HG03060 (cell line): ENCODE data around the gene MYO7B.
"Not testable (repeated sequence)": the region's sequence is repeated elsewhere in the genome, so short reads cannot be mapped to it uniquely, and the experiment has no call there.

Experiments used
- ATAC-seq: cut with Tn5 transposase; IDR thresholded peaks from one replicate; pipeline ENCODE4 v1.9.1; 2021; ENCODE audit warnings: low read depth, moderate number of reproducible peaks; ENCODE audit not compliant: unreplicated experiment

MYO7B gene

DNA sequence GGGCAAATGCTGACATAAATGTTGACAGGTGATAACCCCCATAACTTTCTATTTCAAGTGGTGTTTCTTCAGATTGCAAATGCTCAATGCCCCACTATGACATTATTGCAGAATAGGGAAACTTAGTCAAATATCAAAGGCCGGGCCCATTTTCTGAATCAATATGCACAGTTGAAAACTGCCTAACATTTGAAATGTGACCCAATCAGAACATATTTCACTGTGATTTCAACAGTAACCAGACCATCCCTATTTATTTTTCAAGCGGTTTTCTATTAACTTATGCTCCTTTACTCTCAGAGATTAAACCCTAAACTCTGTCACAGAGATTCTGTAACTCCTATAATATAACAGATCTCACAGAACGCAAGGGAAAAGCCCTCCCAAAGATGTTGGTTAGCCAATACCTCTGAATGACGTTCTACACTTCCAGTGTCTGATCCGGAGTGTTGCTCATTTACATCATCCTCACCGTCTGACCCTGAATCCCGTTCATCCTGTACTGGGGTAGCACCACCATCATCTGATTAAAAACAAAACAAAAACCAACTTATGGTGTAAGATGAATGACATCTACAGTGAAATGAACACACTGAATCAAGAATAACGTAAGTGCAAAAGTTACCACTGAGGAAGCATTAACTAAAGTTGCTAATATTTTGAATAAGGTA, 12.1 kb upstream of the MYO7B start:
- no peak for ATAC-seq

DNA sequence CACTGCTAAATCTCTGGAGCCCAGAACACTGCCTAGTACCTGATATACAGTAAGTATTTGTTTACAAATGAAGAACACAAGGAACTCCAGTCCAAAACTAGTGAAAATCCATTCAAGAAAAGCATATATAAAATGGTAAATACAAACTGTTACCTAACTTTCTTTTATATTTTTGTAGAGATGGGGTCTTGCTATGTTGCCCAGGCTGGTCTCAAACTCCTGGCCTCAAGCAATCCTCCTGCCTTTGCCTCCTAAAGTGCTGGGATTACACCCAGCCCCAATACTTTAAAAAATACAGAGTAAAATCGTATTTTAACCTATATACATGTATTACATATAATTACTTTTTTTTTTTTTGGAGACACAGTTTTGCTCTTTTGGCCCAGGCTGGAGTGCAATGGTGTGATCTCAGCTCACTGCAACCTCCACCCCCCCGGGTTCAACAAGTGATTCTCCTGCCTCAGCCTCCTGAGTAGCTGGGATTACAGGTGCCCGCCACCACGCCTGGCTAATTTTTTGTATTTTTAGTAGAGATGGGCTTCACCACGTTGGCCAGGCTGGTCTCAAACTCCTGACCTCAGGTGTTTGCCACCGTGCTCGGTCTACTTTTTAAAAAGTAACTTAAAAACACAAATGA, 11.2 kb upstream of the MYO7B start:
- ATAC-seq: not testable (repeated sequence)

DNA sequence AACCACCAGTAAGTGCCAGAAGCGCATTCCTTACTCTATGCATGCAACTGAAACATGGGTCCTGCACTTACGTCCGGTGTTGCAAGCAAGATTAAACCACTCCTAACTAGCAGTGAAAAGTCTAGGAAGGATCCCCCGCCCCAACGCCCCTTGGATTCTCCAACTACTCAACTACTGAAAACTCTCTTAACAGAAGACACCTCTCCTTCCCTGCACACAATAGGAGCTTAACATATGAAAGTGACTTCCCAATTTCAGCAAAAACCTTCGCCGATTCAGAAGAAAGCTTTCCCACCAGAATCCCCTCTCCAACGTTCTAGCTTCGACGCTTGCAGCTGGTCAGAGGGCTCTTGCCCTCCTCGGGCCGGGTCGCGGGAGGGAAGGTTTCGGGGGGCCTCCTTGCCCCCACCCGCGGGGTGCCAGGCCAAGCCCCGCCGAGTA, 9.8 kb upstream of the MYO7B start:
- ATAC-seq: no peak

DNA sequence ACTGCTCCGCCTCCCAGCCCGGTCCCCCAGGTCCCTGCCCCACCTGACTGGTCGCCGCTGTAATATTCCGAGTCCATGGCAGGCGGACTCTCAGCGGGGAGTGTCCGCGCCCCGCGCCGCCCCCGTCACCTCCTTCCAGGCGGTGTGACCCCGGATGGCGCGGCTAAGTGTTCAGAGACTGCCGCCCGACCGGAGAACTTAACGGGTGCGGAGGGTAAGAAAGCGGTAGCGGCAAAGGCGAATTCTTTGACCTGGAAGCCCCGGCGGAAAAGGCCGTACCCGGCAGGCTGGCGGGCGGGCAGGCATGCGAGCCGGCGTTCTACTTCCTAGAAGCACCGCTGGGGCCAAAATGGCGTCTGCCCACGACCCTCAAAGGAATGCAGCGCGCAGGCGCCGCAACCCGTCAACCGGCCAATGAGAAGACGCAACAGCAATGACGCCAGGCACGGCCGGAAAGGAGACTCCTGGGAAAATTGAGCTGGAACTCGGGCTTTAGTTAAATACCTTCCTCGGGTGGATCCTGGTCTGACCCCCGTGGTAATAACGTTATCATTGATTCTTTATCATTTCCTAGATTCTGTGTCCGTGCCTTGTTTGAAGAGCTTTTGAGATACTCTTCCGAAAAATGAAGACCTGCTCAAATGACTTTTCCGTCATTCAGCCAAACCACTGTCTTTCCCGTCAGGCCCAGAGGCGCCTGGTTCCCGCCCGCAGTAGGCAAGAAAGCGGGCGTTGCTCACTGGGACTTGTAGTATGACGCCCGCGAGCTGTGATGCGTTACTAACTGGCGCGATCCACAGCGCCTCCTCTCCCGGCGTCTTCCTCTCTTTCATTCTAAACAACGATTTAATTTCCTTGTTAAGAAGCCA, 9.1 kb upstream of the MYO7B start, which contains the start of gene IWS1:
Gene IWS1, minus strand, starts transcription at position 358 of the 869 bp plus-strand sequence. Its CDS starts 281 bp downstream, at position 77.
- peak; percentile 61 for ATAC-seq

DNA sequence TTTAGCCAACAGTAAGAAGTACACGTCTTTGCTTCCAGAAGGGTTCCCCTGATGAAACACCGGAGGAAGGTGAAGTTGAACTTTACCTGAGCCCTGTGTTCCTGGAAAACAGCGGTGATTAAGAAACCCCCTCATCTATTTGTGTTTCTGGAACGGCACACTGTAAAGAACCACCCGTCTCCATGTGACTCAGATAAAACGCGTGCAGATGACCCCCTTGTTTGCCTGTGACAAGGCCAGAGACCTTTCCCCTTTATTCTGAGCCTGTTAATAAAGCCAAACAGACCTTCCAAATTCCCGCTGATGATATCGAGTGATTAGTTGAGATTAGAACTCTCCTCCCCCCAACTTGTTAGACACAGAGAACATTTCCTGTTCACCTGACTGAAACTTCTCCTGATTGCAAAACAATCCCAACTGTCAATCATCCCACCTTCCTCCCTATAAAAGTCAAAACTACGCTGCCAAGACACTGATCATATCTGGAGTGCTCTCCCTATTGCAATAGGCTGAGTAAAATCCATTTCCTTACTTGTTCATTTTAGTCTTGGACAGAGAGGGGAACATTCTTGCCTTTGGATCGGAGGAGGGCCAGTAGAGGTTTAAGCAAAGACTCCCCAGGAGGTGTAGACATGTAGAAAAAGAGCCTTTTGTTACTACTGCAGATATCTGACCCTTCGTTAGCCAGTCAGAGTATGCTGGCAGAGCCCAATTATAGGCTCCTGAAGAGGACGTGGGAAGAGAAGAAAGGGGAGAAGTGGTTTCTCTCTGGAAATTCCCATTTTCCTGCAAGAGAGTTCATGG, 8.3 kb upstream of the MYO7B start:
- no peak for ATAC-seq

DNA sequence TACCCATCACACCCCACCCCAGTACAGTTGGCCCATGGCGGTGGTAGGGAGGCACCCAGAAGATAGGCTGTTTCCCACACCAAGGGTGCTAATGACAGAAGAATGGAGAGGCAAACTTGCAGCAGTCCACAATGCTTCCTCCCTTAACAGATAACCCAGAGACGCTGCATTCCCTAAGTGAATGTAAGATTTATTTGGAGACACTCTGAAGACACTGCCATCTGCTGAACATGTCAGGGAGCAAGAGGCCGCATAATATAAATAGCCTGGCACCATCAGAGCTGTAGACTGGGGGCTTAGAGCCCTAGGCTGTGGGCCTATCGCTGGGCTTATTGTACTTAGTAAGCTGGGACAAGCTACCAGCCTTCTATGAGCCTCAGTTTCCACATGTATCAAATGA, 7.0 kb upstream of the MYO7B start:
- no peak for ATAC-seq

DNA sequence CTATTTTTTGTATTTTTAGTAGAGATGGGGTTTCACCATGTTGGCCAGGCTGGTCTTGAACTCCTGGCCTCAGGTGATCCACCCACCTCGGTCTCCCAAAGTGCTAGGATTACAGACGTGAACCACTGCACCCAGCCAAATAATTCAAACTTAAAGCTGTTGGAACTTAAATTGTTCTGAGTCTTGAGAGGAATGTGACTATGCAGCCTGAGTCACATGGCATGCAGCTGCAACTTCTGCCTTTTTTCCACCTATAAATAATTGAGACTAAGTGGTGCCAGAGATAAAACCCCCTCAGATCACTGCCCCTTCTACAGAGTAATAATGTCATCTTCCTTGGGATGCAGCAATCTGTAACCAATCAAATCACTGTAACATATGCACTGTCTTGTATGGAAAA, 6.1 kb upstream of the MYO7B start:
- ATAC-seq: not testable (repeated sequence)

DNA sequence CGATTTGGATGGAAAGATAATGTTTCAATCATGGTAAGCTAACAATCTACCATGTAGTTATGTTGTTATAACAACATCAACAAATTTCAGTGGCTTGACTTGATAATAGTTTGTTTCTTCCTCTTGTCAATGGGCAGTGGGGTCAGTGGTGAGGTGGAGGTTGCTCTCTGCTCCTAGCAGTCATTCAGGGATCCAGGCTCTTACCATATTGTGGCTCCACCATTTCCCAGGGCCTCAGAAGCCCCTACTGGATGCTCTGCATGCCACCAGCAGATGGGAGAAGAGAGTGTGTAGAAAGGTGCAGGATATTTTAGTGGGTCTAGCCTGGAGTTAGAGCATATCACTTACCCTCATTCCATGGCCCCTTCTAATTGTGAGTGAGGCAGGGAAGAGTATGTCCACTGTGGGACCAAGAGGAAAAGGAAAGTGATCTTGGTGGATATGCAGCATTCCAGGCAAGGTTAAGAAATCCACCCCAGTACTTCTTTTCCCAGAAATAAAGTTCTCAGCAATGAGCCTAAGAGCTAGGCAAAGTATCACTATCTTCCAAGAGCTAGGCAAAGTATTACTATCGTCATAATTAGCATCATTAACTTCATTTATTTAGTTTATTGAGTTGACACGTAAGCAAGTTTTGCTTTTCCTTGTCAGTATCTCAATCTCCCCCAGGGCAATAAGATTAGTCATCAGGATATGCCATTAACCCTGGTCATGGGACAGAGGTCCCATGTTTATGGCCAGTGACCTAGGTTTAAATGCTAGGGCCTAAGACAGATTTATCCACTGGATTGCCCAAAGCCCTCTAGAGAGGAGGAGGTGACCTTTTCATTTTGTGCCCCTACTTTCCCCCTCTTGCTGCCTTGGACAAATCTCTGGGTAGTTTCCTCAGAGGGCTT, 5.0 kb upstream of the MYO7B start:
- ATAC-seq: no peak

DNA sequence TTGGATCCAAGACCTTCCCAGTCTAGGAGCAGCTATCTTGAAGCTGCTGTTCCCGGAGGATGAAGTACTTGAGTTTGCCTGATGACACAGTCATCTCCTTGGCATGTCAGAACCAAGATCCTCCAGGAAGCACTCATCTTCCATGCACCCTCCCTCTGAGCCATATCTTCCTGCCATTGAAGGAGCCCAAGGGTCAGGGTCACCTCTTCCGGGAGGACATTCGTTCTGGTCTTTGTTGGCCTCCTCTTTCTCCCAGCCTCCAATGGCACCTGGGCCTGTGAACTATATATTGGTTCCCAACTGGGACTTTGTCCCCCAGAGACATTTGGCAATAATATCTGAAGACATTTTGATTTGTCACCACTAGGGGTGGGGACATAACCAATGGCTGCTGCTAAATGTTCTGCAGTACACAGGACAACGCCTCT, 4.2 kb upstream of the MYO7B start:
- no peak for ATAC-seq

DNA sequence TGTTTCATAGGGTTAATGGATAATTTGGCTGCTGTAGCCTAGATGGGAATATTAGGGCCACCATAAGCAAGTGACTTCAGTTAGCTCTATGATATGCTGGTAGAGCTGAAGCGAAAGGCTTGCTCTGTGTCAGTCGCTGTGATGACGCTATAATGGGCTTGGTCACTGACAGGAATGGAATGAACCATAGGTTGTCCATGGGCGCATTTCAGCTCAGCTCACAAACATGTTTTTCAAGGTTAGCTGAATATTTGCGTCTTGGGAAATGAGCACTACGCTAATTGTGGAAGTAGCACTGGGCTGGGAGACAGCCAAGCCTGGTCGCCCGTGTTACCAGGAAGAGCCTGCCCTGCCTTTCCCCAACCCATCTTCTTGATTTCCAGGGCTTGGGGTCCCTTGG, 3.2 kb upstream of the MYO7B start:
- no peak for ATAC-seq

DNA sequence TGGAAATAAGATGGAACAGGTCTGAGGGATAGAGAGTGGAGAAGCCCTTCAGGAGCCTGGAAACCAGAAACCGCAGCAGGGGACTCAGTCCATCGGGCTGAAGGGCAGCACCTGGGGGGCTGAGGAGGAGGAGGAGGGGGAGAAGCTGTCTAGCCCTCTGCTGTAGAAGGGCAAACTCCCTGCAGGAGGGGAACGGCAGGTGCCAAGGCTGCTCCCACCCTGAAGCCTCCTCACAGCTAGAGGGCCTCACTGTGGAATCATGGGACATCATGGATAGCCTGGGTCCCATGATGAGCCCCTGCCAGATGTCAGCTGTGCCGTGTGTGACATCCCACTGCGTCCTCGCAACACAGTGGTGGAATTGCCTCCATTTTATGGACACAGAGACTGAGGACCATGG, 435 bp downstream of the MYO7B start:
- ATAC-seq: no peak

DNA sequence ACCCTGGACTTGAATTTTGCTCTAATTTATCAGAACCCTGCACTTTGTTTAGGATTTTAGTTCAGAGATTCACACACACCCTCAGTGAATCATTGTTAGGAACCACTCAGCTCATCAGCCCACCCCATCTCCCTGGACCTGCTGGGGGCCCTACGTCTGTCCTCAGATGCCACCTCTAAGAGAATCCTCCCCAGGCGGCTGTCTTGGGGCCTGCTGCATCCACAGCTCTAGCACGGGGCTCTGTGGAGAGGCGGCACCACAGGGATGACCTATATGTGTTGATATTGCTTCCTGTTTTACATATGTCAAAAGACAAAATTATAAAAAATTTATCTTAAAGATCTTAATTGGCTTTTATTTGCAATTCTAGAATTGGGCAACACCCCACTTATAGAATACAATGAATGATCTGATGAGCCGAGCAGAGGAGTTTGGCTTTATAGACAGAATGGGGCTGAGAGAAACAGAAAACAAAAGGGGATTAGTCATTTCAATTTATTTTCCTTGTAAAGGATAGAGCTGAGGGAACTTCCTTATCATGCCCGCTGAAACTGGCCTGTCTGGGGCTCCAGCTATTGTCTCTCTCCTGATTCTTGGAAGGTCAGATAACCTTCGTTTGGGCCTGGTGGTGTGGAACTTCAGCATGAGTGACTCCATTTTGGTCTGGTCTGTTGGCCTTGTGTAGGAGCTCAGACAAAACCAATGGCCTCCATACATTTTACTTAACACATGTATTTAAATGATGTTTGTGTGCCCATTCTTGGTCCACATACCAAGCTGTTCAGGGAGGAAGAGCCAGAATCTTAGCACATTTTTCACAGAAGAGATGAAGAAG, 1.4 kb downstream of the MYO7B start:
- ATAC-seq: no peak

DNA sequence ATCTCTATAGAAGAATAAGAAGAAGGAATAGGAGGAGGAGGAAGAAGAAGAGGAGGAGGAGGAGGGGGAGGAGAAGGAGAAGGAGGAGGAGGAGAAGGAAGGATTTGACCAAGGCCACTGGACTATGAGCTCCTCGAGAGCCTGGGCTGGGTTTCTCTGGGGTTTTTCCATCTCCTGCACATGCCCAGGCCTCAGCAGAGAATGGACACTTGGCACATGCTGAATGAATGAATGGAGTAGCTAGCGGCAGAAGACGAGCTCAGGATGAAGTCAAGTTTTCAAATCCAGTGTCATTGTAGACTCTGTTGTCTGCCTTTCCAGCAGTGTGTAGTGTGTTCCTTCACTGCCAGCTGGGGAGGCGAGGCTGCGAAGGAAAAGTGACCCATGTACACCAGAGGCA, 2.2 kb downstream of the MYO7B start:
- ATAC-seq: no peak

DNA sequence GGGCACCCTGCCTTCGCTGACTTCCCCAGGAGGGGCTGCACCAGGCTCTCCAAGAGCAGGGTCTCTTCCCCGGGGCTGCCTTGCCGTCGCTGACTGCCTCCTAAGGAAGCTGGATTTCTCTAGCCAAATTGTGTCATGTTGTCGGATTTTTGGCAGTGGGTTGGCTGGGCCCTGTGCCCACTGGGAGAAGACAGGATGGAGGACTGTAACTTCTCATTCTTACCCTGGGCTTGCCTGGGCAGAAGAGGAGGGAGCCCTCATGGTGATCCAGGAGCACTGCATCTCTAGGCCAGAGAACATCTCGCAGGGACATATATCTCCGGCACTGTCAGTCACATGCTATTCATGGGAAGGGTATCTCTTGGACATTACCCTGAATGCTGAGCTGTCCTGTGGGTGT, 6.3 kb downstream of the MYO7B start:
- no peak for ATAC-seq

DNA sequence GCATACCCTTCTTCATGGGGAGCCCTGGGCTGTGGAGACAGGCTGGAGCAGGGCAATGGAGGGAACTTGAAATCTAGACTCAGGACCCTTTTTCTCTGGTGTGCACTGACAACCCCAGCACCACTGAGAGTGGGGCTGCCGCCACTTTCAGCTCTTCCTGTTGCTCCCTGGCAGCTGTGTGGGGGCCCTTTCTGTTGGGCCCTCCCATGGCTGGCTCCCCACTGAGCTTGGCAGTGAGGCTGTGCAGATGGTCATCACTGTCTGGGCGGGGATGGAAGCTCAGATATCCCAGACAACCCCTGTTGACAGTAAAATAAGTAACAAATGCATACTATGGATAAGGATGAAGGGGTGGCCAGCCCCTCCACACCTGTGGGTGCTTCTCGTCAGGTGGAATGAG, 6.7 kb downstream of the MYO7B start:
- no peak for ATAC-seq

DNA sequence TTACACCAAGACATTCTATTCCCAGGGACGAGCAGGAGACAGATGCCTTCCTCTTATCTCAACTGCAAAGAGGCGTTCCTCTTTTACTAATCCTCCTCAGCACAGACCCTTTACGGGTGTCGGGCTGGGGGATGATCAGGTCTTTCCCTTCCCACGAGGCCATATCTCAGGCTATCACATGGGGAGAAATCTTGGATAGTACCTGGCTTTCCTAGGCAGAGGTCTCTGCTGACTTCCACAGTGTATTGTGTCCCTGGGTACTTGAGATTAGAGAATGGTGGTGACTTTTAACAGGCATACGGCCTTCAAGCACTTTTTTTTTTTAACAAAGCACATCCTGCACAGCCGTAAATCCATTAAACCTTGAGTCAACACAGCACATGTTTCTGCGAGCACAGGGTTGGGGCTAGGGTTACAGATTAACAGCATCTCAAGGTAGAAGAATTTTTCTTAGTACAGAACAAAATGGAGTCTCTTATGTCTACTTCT, 7.6 kb downstream of the MYO7B start:
- not testable (repeated sequence) for ATAC-seq

DNA sequence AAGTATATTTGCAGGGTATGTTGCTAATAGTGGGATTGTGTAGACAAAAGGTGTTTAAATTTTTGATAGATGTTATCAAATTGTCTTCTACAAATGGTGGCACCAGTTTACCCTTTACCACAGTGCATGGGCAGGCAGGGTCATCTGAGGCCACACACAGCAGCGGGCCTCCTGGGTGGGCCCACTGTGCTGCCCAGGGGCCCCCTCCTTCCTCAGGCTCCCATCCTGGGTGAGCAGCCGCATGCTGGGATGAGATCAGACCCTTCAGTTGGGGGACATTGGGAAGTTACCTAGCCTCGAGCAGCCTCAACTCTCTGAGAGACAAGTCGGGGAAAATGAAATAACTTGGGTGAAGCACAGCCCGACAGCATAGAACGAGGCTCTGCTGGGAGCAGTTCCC, 9.7 kb downstream of the MYO7B start:
- ATAC-seq: no peak

DNA sequence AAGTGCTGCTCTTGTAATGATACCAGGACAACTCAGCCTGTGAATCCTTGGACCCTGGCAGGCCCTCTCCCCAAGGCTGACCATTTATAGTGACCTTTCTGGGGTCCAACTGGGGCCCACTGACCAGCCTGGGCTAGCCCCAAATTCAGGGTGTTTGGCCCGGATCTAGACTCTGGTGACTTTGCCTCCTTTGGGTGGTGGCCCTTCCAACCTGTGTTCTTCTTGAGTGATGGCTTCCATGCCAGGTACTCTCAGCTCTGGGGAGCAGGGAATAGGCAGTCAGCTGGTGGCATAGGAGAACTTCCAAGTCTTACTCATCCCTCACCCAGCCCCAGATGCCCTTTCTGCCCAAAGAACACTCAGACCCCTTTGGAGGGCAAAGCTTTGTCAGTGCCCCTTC, 10.3 kb downstream of the MYO7B start:
- no peak for ATAC-seq

DNA sequence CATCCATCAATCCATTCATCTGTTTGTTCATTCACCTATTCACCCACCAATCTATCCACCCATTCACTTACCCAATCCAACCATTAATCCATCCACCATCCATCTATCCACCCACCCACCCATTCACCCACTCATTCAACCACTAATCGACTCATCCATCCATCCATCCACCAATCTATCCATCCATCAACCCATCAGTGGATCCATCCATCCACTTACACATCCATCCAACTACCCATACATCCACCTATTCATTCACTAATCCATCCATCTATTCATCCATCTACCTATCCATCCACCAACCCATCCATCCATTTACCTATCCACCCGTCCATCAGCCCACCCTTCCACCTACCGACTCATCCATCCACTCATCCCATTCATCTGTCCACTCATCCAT, 11.3 kb downstream of the MYO7B start:
- no peak for ATAC-seq
